GM23338 (cell line): Measurements from ENCODE around the gene DMD.

Experiments
- CREB1 ChIP-seq: fragments of 250-450 bp; sonication (Bioruptor Pico); IDR thresholded peaks from 2 replicates; pipeline ENCODE4 v1.5.0; 2020; ENCODE audit warnings: low read depth, mild to moderate bottlenecking, moderate library complexity
- CTCF ChIP-seq, 2 experiments: fragments of 200-600 bp in 1 of 2; sonication (generic) in 1 of 2; conservative IDR thresholded peaks; 2 replicates each; pipeline versions ENCODE4 v1.5.1 to v1.6.1; 2016 to 2017; ENCODE audit warnings: antibody characterized with exemption in 2 of 2, low read depth in 2 of 2, mild to moderate bottlenecking in 2 of 2, moderate library complexity in 1 of 2
- EZH2 ChIP-seq: fragments of 200-600 bp; sonication (generic); IDR thresholded peaks from one replicate; pipeline ENCODE4 v1.8.0; 2017; ENCODE audit warnings: antibody characterized with exemption, mild to moderate bottlenecking, low read depth; ENCODE audit not compliant: unreplicated experiment
- EZH2phosphoT487 ChIP-seq: fragments of 200-600 bp; sonication (generic); IDR thresholded peaks from one replicate; pipeline ENCODE4 v1.8.1; 2018; ENCODE audit warnings: antibody characterized with exemption; ENCODE audit not compliant: unreplicated experiment
- JUNB ChIP-seq: IDR thresholded peaks from one replicate; pipeline ENCODE4 v1.6.1; 2016; ENCODE audit warnings: antibody characterized with exemption; ENCODE audit not compliant: unreplicated experiment
- POLR2AphosphoS5 ChIP-seq: IDR thresholded peaks from 2 replicates; pipeline ENCODE4 v1.6.1; 2016; ENCODE audit warnings: antibody characterized with exemption, low read depth
- REST ChIP-seq: IDR thresholded peaks from one replicate; pipeline ENCODE4 v1.6.1; 2018; ENCODE audit warnings: antibody characterized with exemption; ENCODE audit not compliant: unreplicated experiment
- STAT1 ChIP-seq: IDR thresholded peaks from one replicate; pipeline ENCODE4 v1.6.1; 2016; ENCODE audit warnings: antibody characterized with exemption; ENCODE audit not compliant: unreplicated experiment
- ZNF114 ChIP-seq: fragments of 250-450 bp; sonication (Bioruptor Pico); IDR thresholded peaks from 2 replicates; pipeline ENCODE4 v1.5.0; 2020; ENCODE audit warnings: mild to moderate bottlenecking, moderate library complexity

- TF ChIP-seq CTCF (conservative IDR thresholded peaks at IDR 0.05; ENCODE audit: low read depth in 2 of 2): no peak
- TF ChIP-seq REST: no peak
- no peak for TF ChIP-seq ZNF114
- TF ChIP-seq POLR2AphosphoS5: no peak
- no peak for TF ChIP-seq EZH2
- TF ChIP-seq STAT1: no peak
- TF ChIP-seq CREB1 (CRISPR knock-in tag): no peak
- TF ChIP-seq EZH2phosphoT487: no peak
- no peak for TF ChIP-seq JUNB
Observed at GRCh38 chrX:31480696-31481095, 1730.7 kb downstream of the DMD start.
